ENCODE measurements around the gene SFMBT1.

SFMBT1 gene

GRCh38 chr3:52998771-52999513 lies 46.9 kb downstream of the SFMBT1 start:
- Histone ChIP-seq H4K20me1 (ENCODE audit: control insufficient read depth, insufficient read depth, low read depth, low read length) (no peaks in the 10 kb centered on the region), H3K4me1 (ENCODE audit: control insufficient read depth, low read length) (no peaks in the 10 kb centered on the region), H3K9me3 (ENCODE audit: control insufficient read depth, insufficient read depth, low read length) (no peaks in the 10 kb centered on the region), H3F3A (ENCODE audit: control insufficient read depth, insufficient read depth) (no peaks in the 10 kb centered on the region), H3K4me2 (ENCODE audit: low read length) (no peak overlapping the region), H3K36me3 (ENCODE audit: control insufficient read depth, low read length) (no peaks in the 10 kb centered on the region), H3K27me3 (ENCODE audit: control insufficient read depth, low read length) (no peaks in the 10 kb centered on the region), H3K27ac (ENCODE audit: low read depth, low read length) (no peak overlapping the region), H3K4me3 (ENCODE audit: low read length) (no peak overlapping the region), H3K79me2 (ENCODE audit: control insufficient read depth, low read length) (no peaks in the 10 kb centered on the region), H3K9me2 (replicated peaks; ENCODE audit: control insufficient read depth, low read length) (no peaks in the 10 kb centered on the region)
- TF ChIP-seq CTCF (IDR thresholded peaks at IDR 0.05; ENCODE audit: low read depth, low read length, poor library complexity, severe bottlenecking): no peak
- no peak for TF ChIP-seq EZH2phosphoT487 (IDR thresholded peaks at IDR 0.05; ENCODE audit: borderline replicate concordance, low read length)

GRCh38 chr3:52990637-52991036 lies 55.2 kb downstream of the SFMBT1 start:
- H3K9me3 ChIP-seq (ENCODE audit: control insufficient read depth, insufficient read depth, low read length): no peaks in the 10 kb centered on the region
- no peak overlapping the region for H3K4me3 ChIP-seq (ENCODE audit: low read length)
- H3K4me2 ChIP-seq (ENCODE audit: low read length): no peak overlapping the region
- no peaks in the 10 kb centered on the region for H3K36me3 ChIP-seq (ENCODE audit: control insufficient read depth, low read length)
- H3K4me1 ChIP-seq (ENCODE audit: control insufficient read depth, low read length): no peaks in the 10 kb centered on the region
- H3K27me3 ChIP-seq (ENCODE audit: control insufficient read depth, low read length): no peaks in the 10 kb centered on the region
- H3K27ac ChIP-seq (ENCODE audit: low read depth, low read length): no peak overlapping the region
- H3K79me2 ChIP-seq (ENCODE audit: control insufficient read depth, low read length): no peaks in the 10 kb centered on the region
- H4K20me1 ChIP-seq (ENCODE audit: control insufficient read depth, insufficient read depth, low read depth, low read length): no peaks in the 10 kb centered on the region
- TF ChIP-seq CTCF (IDR thresholded peaks at IDR 0.05; ENCODE audit: low read depth, low read length, poor library complexity, severe bottlenecking): no peak
- TF ChIP-seq EZH2phosphoT487 (IDR thresholded peaks at IDR 0.05; ENCODE audit: borderline replicate concordance, low read length): no peak
- no peaks in the 10 kb centered on the region for H3K9me2 ChIP-seq (replicated peaks; ENCODE audit: control insufficient read depth, low read length)
- H3F3A ChIP-seq (ENCODE audit: control insufficient read depth, insufficient read depth): no peaks in the 10 kb centered on the region

GRCh38 chr3:52986938-52987337 lies 58.9 kb downstream of the SFMBT1 start:
- no peak overlapping the region for H3K27ac ChIP-seq (ENCODE audit: low read depth, low read length)
- H3K4me3 ChIP-seq (ENCODE audit: low read length): no peak overlapping the region
- no peaks in the 10 kb centered on the region for H3K27me3 ChIP-seq (ENCODE audit: control insufficient read depth, low read length)
- H3K4me1 ChIP-seq (ENCODE audit: control insufficient read depth, low read length): peaks cover 22% of the 10 kb centered on the region
- no peak overlapping the region for H3K4me2 ChIP-seq (ENCODE audit: low read length)
- no peaks in the 10 kb centered on the region for H3K36me3 ChIP-seq (ENCODE audit: control insufficient read depth, low read length)
- H3K9me3 ChIP-seq (ENCODE audit: control insufficient read depth, insufficient read depth, low read length): no peaks in the 10 kb centered on the region
- H3K79me2 ChIP-seq (ENCODE audit: control insufficient read depth, low read length): no peaks in the 10 kb centered on the region
- H3K9me2 ChIP-seq (replicated peaks; ENCODE audit: control insufficient read depth, low read length): no peaks in the 10 kb centered on the region
- H3F3A ChIP-seq (ENCODE audit: control insufficient read depth, insufficient read depth): peaks cover 7% of the 10 kb centered on the region; the same call in 1 of the 2 replicates
- no peaks in the 10 kb centered on the region for H4K20me1 ChIP-seq (ENCODE audit: control insufficient read depth, insufficient read depth, low read depth, low read length)
- TF ChIP-seq CTCF (IDR thresholded peaks at IDR 0.05; ENCODE audit: low read depth, low read length, poor library complexity, severe bottlenecking) (no peak), EZH2phosphoT487 (IDR thresholded peaks at IDR 0.05; ENCODE audit: borderline replicate concordance, low read length) (no peak)
